ENCODE results near the gene ANKFN1. TPM values are rescaled to one million over a fixed set of nuclear protein-coding genes. Genes with fewer than 3 reads are reported as not detected.

The ANKFN1 gene
- total RNA-seq, 4 donors from 2014 or later, result 0.16 to 0.27 TPM; not detected in 2

- DNase-seq (no peak), ATAC-seq (no peak)
- Histone ChIP-seq H3K27ac (no peak overlapping the region), H3K9me3 (no peaks in the 10 kb centered on the region), H3K27me3 (no peaks in the 10 kb centered on the region), H3K36me3 (no peaks in the 10 kb centered on the region), H3K4me3 (no peak overlapping the region), H3K4me1 (peaks cover 5 to 11% of the 10 kb centered on the region in 2 donors)
- no peak for TF ChIP-seq CTCF (IDR thresholded peaks at IDR 0.05 in 4 of 5, conservative IDR thresholded peaks at IDR 0.05 in 1 of 5)
- TF ChIP-seq POLR2A (IDR thresholded peaks at IDR 0.05), result no peak
- in situ Hi-C loops (cut with MboI; ENCODE audit: low sequenced_read_pairs in 4 of 4) (no loop called here), intact Hi-C loops (cut with DNase I; ENCODE audit: low total_unique reads) (no loop called here)
Observed at GRCh38 chr17:56292578-56292977, 139.3 kb downstream of the ANKFN1 start.

GRCh38 chr17:56297184-56297583 is 143.9 kb downstream of the ANKFN1 start:
- ATAC-seq (no peak), DNase-seq (no peak)
- intact Hi-C loops (cut with DNase I; ENCODE audit: low total_unique reads), result no loop called here
- Histone ChIP-seq H3K27me3 (no peaks in the 10 kb centered on the region), H3K27ac (no peak overlapping the region), H3K36me3 (no peaks in the 10 kb centered on the region), H3K4me1 (no peaks in the 10 kb centered on the region), H3K9me3 (no peaks in the 10 kb centered on the region), H3K4me3 (no peak overlapping the region)
- in situ Hi-C loops (cut with MboI; ENCODE audit: low sequenced_read_pairs in 4 of 4), result no loop called here
- no peak for TF ChIP-seq POLR2A (IDR thresholded peaks at IDR 0.05)
- no peak for TF ChIP-seq CTCF (IDR thresholded peaks at IDR 0.05 in 4 of 5, conservative IDR thresholded peaks at IDR 0.05 in 1 of 5)

GRCh38 chr17:56298846-56299245 is 145.6 kb downstream of the ANKFN1 start:
- no peak for ATAC-seq
- Histone ChIP-seq H3K27ac (no peak overlapping the region), H3K4me1 (no peaks in the 10 kb centered on the region), H3K27me3 (no peaks in the 10 kb centered on the region), H3K4me3 (no peak overlapping the region), H3K9me3 (no peaks in the 10 kb centered on the region), H3K36me3 (no peaks in the 10 kb centered on the region)
- intact Hi-C loops (cut with DNase I; ENCODE audit: low total_unique reads) (no loop called here), in situ Hi-C loops (cut with MboI; ENCODE audit: low sequenced_read_pairs in 4 of 4) (no loop called here)
- no peak for DNase-seq
- TF ChIP-seq POLR2A (IDR thresholded peaks at IDR 0.05), result no peak
- no peak for TF ChIP-seq CTCF (IDR thresholded peaks at IDR 0.05 in 4 of 5, conservative IDR thresholded peaks at IDR 0.05 in 1 of 5)

GRCh38 chr17:56300144-56300543 is 146.9 kb downstream of the ANKFN1 start:
- H3K4me3 ChIP-seq, result no peak overlapping the region
- DNase-seq (no peak), ATAC-seq (no peak)
- TF ChIP-seq POLR2A (IDR thresholded peaks at IDR 0.05) (no peak), CTCF (IDR thresholded peaks at IDR 0.05 in 4 of 5, conservative IDR thresholded peaks at IDR 0.05 in 1 of 5) (no peak)
- no peaks in the 10 kb centered on the region for H3K9me3 ChIP-seq
- in situ Hi-C loops (cut with MboI; ENCODE audit: low sequenced_read_pairs in 4 of 4), result loop anchor here in 3 of 4 donors (25.0 kb wide), 3 partner anchors 163 to 763 kb away; no protein-coding TSS in a partner anchor
- no peaks in the 10 kb centered on the region for H3K27me3 ChIP-seq
- H3K4me1 ChIP-seq, result no peaks in the 10 kb centered on the region
- H3K36me3 ChIP-seq, result no peaks in the 10 kb centered on the region
- intact Hi-C loops (cut with DNase I; ENCODE audit: low total_unique reads), result no loop called here
- H3K27ac ChIP-seq, result no peak overlapping the region

GRCh38 chr17:56305007-56305406 is 151.7 kb downstream of the ANKFN1 start:
- H3K4me3 ChIP-seq, result no peak overlapping the region
- in situ Hi-C loops (cut with MboI; ENCODE audit: low sequenced_read_pairs in 4 of 4), result loop anchor here in 3 of 4 donors (25.0 kb wide), 3 partner anchors 168 to 768 kb away; no protein-coding TSS in a partner anchor
- no peak for TF ChIP-seq CTCF (IDR thresholded peaks at IDR 0.05 in 4 of 5, conservative IDR thresholded peaks at IDR 0.05 in 1 of 5)
- TF ChIP-seq POLR2A (IDR thresholded peaks at IDR 0.05), result no peak
- ATAC-seq, result no peak
- intact Hi-C loops (cut with DNase I; ENCODE audit: low total_unique reads), result no loop called here
- DNase-seq, result no peak
- no peaks in the 10 kb centered on the region for H3K27me3 ChIP-seq
- no peak overlapping the region for H3K27ac ChIP-seq
- H3K9me3 ChIP-seq, result no peaks in the 10 kb centered on the region
- no peaks in the 10 kb centered on the region for H3K4me1 ChIP-seq
- H3K36me3 ChIP-seq, result no peaks in the 10 kb centered on the region
